Measurements from ENCODE around the gene CCDC66. TPM values are rescaled to one million over a fixed set of nuclear protein-coding genes. Genes with fewer than 3 reads are reported as not detected.
A peak's percentile ranks its signal among the peaks of the same experiment; 100 is the strongest.

The CCDC66 gene
- total and polyA plus RNA-seq, 8 donors = 19.4 to 66.6 (median 51.8) TPM

GRCh38 chr3:56629451-56629850, 72.5 kb downstream of the CCDC66 start:
- Histone ChIP-seq H3K27me3 (no peaks in the 10 kb centered on the region), H3K36me3 (peaks cover 0 to 88% of the 10 kb centered on the region in 2 donors), H3K9me3 (no peaks in the 10 kb centered on the region), H3K27ac (peak overlapping the region; percentile 15 to 28), H3K4me3 (no peak overlapping the region), H3K4me1 (no peaks in the 10 kb centered on the region)
- TF ChIP-seq CTCF (IDR thresholded peaks at IDR 0.05) = no peak
- DNase-seq (no peak), ATAC-seq (peak; percentile 22)
- intact Hi-C loops (cut with DNase I) = no loop called here

DNA sequence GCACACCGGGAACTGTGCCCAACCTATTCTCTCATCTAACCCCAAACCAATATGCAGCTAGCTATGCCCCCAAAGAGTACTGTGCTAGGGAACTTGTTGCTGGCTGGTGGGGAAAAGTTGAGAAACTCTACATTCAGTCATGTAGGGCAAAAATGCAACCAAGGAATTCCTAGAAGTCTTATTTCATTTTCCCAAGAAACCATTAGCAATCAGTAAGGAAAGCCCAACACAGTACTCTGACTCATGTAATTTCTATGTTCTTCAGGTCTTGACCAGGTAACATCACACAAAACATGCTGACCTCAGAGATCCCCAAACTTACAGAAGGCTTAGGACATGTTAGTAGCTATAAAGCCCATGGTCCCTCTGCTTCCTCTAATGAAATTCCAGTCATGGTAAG, 74.0 kb downstream of the CCDC66 start:
- intact Hi-C loops (cut with DNase I) = no loop called here
- DNase-seq = no peak
- Histone ChIP-seq H3K4me1 (no peaks in the 10 kb centered on the region), H3K4me3 (no peak overlapping the region), H3K9me3 (no peaks in the 10 kb centered on the region), H3K27me3 (no peaks in the 10 kb centered on the region), H3K36me3 (peaks cover 0 to 78% of the 10 kb centered on the region in 2 donors), H3K27ac (no peak overlapping the region)
- ATAC-seq = no peak
- no peak for TF ChIP-seq CTCF (IDR thresholded peaks at IDR 0.05)

DNA sequence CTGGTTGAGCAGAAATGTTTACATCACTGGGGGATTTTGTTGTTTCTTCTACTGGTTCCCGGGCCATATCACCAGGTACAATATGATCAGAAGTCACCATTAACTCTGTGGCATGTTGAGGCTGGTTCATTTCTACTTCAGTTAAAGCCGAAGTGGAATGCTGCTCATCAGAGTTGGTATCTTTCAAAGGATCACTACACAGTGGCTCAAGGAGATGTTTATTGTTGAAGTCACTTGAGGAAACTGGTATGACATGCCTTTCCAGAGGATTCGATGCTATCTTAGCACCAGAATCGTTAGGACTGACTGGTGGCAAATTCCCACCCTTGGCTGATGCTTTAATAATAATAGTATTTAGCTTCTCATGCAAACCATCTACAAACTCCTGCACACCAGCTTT, 76.2 kb downstream of the CCDC66 start:
- no peak for ATAC-seq
- Histone ChIP-seq H3K9me3 (no peaks in the 10 kb centered on the region), H3K27ac (no peak overlapping the region), H3K4me1 (no peaks in the 10 kb centered on the region), H3K36me3 (peaks cover 0 to 78% of the 10 kb centered on the region in 2 donors), H3K27me3 (no peaks in the 10 kb centered on the region), H3K4me3 (no peak overlapping the region)
- no peak for DNase-seq
- no peak for TF ChIP-seq CTCF (IDR thresholded peaks at IDR 0.05)
- intact Hi-C loops (cut with DNase I) = no loop called here

DNA sequence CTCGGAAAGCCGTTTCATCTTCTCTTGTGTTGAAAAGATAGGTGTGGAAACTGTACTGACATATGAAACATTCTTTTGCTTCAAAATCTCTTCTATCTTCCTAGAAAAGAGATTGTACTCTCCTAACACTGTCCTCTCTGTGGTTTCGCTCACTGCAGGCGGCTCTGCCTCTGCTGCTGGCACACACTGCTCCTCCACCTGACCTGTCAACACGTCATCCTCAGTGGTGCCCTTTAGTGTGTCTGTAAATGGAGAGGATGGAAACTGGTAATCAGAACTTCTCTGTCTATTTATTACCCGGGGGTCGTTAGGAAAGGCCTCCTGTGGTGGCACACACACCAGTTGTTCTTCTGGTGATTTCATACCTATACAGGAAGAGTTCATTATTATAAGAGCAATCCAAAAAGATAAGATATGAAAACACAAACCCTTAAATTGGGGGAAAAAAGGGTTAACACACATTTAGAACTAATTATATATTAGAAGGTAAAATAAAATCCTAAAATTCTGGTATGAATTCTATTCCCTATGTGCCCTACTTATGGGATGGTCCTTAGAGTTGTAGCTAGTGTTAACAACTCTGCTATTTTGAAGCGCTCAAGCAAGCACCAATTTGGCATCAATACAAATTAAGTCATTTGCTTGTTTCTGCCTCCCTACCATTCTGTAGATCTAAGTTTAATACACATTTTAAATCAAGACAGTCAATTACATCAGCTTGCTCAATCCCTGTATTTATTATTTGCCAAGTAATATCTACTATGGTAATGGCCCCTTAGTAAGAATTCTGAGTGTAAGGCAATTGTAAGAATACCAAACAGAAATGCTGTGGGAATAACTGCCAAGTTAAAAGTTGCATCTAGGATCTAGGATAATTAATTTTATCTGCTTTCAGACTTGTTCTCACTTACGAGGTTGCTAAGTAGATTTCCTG, 76.9 kb downstream of the CCDC66 start:
- Histone ChIP-seq H3K27me3 (no peaks in the 10 kb centered on the region), H3K4me1 (no peaks in the 10 kb centered on the region), H3K36me3 (peaks cover 0 to 78% of the 10 kb centered on the region in 2 donors), H3K9me3 (no peaks in the 10 kb centered on the region), H3K27ac (no peak overlapping the region), H3K4me3 (no peak overlapping the region)
- intact Hi-C loops (cut with DNase I) = no loop called here
- ATAC-seq (no peak), DNase-seq (peak in 1 of 4 donors; percentile 34)
- TF ChIP-seq CTCF (IDR thresholded peaks at IDR 0.05) = no peak

DNA sequence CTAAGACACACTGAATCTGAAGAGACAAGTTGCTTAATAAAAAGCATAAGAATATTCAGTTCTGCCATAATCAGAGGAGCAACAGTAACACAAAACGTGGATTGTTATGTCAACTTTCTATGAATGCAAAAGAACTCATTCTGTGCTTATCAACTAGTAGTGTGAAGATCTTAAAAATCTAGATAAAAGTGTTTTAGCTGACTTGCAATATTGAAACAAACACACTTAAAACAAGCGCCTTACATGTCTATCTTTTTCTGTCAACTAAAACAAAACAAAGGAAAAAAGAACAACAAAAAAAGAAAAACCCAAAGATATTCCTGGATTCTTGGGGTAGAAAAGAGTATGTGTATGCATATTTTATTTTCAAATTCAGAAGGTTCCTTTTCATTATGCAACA, 88.4 kb downstream of the CCDC66 start:
- H3K36me3 ChIP-seq = peaks cover 0 to 89% of the 10 kb centered on the region in 2 donors
- no peak for DNase-seq

More for the DNA sequence above, 88.4 kb downstream of the CCDC66 start:
- H3K27me3 ChIP-seq = no peaks in the 10 kb centered on the region
- no peaks in the 10 kb centered on the region for H3K9me3 ChIP-seq
- no peak for ATAC-seq
- intact Hi-C loops (cut with DNase I) = no loop called here
- H3K4me1 ChIP-seq = no peaks in the 10 kb centered on the region
- no peak overlapping the region for H3K27ac ChIP-seq
- H3K4me3 ChIP-seq = no peak overlapping the region
- no peak for TF ChIP-seq CTCF (IDR thresholded peaks at IDR 0.05)
